ENCODE results near the gene DSCAM. TPM values are rescaled to one million over a fixed set of nuclear protein-coding genes. Genes with fewer than 3 reads are reported as not detected.

The DSCAM gene
- total and polyA plus RNA-seq, 2 experiments from 2014 or later, result 0.07 TPM; not detected in 1

DNA sequence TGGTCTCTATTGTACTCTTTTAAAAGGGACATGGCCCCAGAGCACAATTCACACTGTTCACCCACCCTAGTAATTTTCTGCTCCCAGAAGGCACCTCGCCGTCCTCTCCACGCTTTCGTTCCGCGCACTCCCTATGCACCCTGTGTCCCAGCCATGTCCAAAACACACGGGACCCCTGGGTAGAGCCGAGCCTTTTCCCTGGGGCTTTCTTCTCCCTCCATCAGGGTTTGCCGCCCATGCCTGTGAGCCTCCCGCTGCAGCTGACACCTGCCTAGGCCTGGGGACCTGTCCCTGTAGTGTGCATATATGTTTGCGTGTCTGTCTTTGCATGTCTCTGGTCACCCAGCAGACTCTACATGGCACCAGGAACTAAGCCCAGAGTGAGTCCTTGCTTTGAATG lies 677.0 kb downstream of the DSCAM start:
- H3K36me3 ChIP-seq (ENCODE audit: insufficient read depth), result no peaks in the 10 kb centered on the region
- H3K27me3 ChIP-seq (ENCODE audit: insufficient read depth), result no peaks in the 10 kb centered on the region
- H3K9me2 ChIP-seq (ENCODE audit: insufficient read depth), result no peaks in the 10 kb centered on the region
- H2AFZ ChIP-seq, result no peak overlapping the region
- Mint-ChIP-seq H3K27me3 (ENCODE audit: insufficient read depth, low read depth, poor library complexity) (peaks cover 2% of the 10 kb centered on the region), H3K4me1 (no peaks in the 10 kb centered on the region), H3K9me3 (peaks cover 72% of the 10 kb centered on the region), H3K27ac (no peak overlapping the region), H3K4me3 (no peak overlapping the region), H3K36me3 (ENCODE audit: low read depth) (peaks cover 6% of the 10 kb centered on the region; the same call in 2 of the 3 replicates)
- no peak overlapping the region for H3K4me2 ChIP-seq
- DNase-seq (ENCODE audit: low spot score), result no peak
- H3K79me2 ChIP-seq (replicated peaks; ENCODE audit: insufficient read depth), result no peaks in the 10 kb centered on the region
- H4K20me1 ChIP-seq (replicated peaks; ENCODE audit: insufficient read depth), result no peaks in the 10 kb centered on the region
- no peak overlapping the region for H3K27ac ChIP-seq (ENCODE audit: low read depth)
- no peaks in the 10 kb centered on the region for H3F3A ChIP-seq (replicated peaks; ENCODE audit: low read depth)
- no peaks in the 10 kb centered on the region for H3K4me1 ChIP-seq (ENCODE audit: insufficient read depth)
- TF ChIP-seq, protein P1, sequence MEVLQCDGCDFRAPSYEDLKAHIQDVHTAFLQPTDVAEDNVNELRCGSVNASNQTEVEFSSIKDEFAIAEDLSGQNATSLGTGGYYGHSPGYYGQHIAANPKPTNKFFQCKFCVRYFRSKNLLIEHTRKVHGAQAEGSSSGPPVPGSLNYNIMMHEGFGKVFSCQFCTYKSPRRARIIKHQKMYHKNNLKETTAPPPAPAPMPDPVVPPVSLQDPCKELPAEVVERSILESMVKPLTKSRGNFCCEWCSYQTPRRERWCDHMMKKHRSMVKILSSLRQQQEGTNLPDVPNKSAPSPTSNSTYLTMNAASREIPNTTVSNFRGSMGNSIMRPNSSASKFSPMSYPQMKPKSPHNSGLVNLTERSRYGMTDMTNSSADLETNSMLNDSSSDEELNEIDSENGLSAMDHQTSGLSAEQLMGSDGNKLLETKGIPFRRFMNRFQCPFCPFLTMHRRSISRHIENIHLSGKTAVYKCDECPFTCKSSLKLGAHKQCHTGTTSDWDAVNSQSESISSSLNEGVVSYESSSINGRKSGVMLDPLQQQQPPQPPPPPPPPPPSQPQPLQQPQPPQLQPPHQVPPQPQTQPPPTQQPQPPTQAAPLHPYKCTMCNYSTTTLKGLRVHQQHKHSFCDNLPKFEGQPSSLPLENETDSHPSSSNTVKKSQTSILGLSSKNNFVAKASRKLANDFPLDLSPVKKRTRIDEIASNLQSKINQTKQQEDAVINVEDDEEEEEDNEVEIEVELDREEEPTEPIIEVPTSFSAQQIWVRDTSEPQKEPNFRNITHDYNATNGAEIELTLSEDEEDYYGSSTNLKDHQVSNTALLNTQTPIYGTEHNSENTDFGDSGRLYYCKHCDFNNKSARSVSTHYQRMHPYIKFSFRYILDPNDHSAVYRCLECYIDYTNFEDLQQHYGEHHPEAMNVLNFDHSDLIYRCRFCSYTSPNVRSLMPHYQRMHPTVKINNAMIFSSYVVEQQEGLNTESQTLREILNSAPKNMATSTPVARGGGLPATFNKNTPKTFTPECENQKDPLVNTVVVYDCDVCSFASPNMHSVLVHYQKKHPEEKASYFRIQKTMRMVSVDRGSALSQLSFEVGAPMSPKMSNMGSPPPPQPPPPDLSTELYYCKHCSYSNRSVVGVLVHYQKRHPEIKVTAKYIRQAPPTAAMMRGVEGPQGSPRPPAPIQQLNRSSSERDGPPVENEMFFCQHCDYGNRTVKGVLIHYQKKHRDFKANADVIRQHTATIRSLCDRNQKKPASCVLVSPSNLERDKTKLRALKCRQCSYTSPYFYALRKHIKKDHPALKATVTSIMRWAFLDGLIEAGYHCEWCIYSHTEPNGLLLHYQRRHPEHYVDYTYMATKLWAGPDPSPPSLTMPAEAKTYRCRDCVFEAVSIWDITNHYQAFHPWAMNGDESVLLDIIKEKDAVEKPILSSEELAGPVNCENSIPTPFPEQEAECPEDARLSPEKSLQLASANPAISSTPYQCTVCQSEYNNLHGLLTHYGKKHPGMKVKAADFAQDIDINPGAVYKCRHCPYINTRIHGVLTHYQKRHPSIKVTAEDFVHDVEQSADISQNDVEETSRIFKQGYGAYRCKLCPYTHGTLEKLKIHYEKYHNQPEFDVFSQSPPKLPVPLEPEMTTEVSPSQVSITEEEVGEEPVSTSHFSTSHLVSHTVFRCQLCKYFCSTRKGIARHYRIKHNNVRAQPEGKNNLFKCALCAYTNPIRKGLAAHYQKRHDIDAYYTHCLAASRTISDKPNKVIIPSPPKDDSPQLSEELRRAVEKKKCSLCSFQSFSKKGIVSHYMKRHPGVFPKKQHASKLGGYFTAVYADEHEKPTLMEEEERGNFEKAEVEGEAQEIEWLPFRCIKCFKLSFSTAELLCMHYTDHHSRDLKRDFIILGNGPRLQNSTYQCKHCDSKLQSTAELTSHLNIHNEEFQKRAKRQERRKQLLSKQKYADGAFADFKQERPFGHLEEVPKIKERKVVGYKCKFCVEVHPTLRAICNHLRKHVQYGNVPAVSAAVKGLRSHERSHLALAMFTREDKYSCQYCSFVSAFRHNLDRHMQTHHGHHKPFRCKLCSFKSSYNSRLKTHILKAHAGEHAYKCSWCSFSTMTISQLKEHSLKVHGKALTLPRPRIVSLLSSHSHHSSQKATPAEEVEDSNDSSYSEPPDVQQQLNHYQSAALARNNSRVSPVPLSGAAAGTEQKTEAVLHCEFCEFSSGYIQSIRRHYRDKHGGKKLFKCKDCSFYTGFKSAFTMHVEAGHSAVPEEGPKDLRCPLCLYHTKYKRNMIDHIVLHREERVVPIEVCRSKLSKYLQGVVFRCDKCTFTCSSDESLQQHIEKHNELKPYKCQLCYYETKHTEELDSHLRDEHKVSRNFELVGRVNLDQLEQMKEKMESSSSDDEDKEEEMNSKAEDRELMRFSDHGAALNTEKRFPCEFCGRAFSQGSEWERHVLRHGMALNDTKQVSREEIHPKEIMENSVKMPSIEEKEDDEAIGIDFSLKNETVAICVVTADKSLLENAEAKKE (CRISPR knock-in tag; IDR thresholded peaks at IDR 0.05), result no peak
- ATAC-seq, result no peak
- no peak overlapping the region for H3K4me3 ChIP-seq

GRCh38 chr21:40166291-40166843 lies 680.6 kb downstream of the DSCAM start:
- Mint-ChIP-seq H3K9me3 (peaks cover 49% of the 10 kb centered on the region), H3K4me1 (no peaks in the 10 kb centered on the region), H3K36me3 (ENCODE audit: low read depth) (peaks cover 4% of the 10 kb centered on the region; the same call in 2 of the 3 replicates), H3K4me3 (no peak overlapping the region), H3K27ac (no peak overlapping the region), H3K27me3 (ENCODE audit: insufficient read depth, low read depth, poor library complexity) (no peaks in the 10 kb centered on the region)
- H3K4me3 ChIP-seq, result no peak overlapping the region
- no peak overlapping the region for H3K27ac ChIP-seq (ENCODE audit: low read depth)
- no peaks in the 10 kb centered on the region for H3F3A ChIP-seq (replicated peaks; ENCODE audit: low read depth)
- H3K79me2 ChIP-seq (replicated peaks; ENCODE audit: insufficient read depth), result no peaks in the 10 kb centered on the region
- H3K9me2 ChIP-seq (ENCODE audit: insufficient read depth), result no peaks in the 10 kb centered on the region
- no peaks in the 10 kb centered on the region for H3K36me3 ChIP-seq (ENCODE audit: insufficient read depth)
- DNase-seq (ENCODE audit: low spot score), result peak; percentile 6
- H3K4me2 ChIP-seq, result no peak overlapping the region
- no peaks in the 10 kb centered on the region for H3K4me1 ChIP-seq (ENCODE audit: insufficient read depth)
- H2AFZ ChIP-seq, result no peak overlapping the region
- H3K27me3 ChIP-seq (ENCODE audit: insufficient read depth), result no peaks in the 10 kb centered on the region
- ATAC-seq, result peak; percentile 76
- no peaks in the 10 kb centered on the region for H4K20me1 ChIP-seq (replicated peaks; ENCODE audit: insufficient read depth)
- no peak for TF ChIP-seq ZNF331 (CRISPR knock-in tag; IDR thresholded peaks at IDR 0.05; ENCODE audit: low read depth)
- TF ChIP-seq ZNF114 (CRISPR knock-in tag; IDR thresholded peaks at IDR 0.05), result no peak
- no peak for TF ChIP-seq ETS1 (IDR thresholded peaks at IDR 0.05)
- TF ChIP-seq, protein P2, sequence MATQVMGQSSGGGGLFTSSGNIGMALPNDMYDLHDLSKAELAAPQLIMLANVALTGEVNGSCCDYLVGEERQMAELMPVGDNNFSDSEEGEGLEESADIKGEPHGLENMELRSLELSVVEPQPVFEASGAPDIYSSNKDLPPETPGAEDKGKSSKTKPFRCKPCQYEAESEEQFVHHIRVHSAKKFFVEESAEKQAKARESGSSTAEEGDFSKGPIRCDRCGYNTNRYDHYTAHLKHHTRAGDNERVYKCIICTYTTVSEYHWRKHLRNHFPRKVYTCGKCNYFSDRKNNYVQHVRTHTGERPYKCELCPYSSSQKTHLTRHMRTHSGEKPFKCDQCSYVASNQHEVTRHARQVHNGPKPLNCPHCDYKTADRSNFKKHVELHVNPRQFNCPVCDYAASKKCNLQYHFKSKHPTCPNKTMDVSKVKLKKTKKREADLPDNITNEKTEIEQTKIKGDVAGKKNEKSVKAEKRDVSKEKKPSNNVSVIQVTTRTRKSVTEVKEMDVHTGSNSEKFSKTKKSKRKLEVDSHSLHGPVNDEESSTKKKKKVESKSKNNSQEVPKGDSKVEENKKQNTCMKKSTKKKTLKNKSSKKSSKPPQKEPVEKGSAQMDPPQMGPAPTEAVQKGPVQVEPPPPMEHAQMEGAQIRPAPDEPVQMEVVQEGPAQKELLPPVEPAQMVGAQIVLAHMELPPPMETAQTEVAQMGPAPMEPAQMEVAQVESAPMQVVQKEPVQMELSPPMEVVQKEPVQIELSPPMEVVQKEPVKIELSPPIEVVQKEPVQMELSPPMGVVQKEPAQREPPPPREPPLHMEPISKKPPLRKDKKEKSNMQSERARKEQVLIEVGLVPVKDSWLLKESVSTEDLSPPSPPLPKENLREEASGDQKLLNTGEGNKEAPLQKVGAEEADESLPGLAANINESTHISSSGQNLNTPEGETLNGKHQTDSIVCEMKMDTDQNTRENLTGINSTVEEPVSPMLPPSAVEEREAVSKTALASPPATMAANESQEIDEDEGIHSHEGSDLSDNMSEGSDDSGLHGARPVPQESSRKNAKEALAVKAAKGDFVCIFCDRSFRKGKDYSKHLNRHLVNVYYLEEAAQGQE (IDR thresholded peaks at IDR 0.05; ENCODE audit: unreplicated experiment), result no peak
- no peak for TF ChIP-seq EZH2 (IDR thresholded peaks at IDR 0.05; ENCODE audit: low read depth, unreplicated experiment)
- TF ChIP-seq, protein P3, sequence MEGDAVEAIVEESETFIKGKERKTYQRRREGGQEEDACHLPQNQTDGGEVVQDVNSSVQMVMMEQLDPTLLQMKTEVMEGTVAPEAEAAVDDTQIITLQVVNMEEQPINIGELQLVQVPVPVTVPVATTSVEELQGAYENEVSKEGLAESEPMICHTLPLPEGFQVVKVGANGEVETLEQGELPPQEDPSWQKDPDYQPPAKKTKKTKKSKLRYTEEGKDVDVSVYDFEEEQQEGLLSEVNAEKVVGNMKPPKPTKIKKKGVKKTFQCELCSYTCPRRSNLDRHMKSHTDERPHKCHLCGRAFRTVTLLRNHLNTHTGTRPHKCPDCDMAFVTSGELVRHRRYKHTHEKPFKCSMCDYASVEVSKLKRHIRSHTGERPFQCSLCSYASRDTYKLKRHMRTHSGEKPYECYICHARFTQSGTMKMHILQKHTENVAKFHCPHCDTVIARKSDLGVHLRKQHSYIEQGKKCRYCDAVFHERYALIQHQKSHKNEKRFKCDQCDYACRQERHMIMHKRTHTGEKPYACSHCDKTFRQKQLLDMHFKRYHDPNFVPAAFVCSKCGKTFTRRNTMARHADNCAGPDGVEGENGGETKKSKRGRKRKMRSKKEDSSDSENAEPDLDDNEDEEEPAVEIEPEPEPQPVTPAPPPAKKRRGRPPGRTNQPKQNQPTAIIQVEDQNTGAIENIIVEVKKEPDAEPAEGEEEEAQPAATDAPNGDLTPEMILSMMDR (conservative IDR thresholded peaks at IDR 0.05; ENCODE audit: low read depth in 2 of 2), result no peak
- no peak for TF ChIP-seq STAT1 (IDR thresholded peaks at IDR 0.05; ENCODE audit: unreplicated experiment)

All from GM23338 (cell line).